T-helper 1 cell treated with Interleukin-12 subunit alpha and Interleukin-12 subunit beta and Interleukin-4 antibody, amounts not matched to agents 30 μg/mL and 1 μg/mL, for 36 hours (primary cell): ENCODE data around the gene SLC38A5.
"Not testable (repeated sequence)": the region's sequence is repeated elsewhere in the genome, so short reads cannot be mapped to it uniquely, and the experiment has no call there.

Experiments
- H3K27ac Mint-ChIP-seq: one replicate; pipeline ENCODE4 v1.8.0; 2021; ENCODE audit warnings: mild to moderate bottlenecking, mixed read lengths
- H3K27me3 Mint-ChIP-seq: one replicate; pipeline ENCODE4 v1.8.0; 2021; ENCODE audit warnings: low read depth, mixed read lengths
- H3K36me3 Mint-ChIP-seq: one replicate; pipeline ENCODE4 v1.8.0; 2021; ENCODE audit warnings: low read depth, mixed read lengths
- H3K4me1 Mint-ChIP-seq: one replicate; pipeline ENCODE4 v1.8.0; 2021; ENCODE audit warnings: low read depth, mixed read lengths
- H3K4me3 Mint-ChIP-seq: one replicate; pipeline ENCODE4 v1.8.0; 2021; ENCODE audit warnings: mild to moderate bottlenecking, moderate library complexity, mixed read lengths
- H3K9me3 Mint-ChIP-seq: one replicate; pipeline ENCODE4 v1.8.0; 2021; ENCODE audit warnings: mixed read lengths

SLC38A5 gene

GRCh38 chrX:48467281-48467761 lies 2.7 kb downstream of the SLC38A5 start:
- Mint-ChIP-seq H3K4me3 (peak overlapping the region; percentile 95), H3K27me3 (no peaks in the 10 kb centered on the region), H3K9me3 (no peaks in the 10 kb centered on the region), H3K27ac (no peak overlapping the region), H3K36me3 (peaks cover 22% of the 10 kb centered on the region), H3K4me1 (peaks cover 33% of the 10 kb centered on the region)

DNA sequence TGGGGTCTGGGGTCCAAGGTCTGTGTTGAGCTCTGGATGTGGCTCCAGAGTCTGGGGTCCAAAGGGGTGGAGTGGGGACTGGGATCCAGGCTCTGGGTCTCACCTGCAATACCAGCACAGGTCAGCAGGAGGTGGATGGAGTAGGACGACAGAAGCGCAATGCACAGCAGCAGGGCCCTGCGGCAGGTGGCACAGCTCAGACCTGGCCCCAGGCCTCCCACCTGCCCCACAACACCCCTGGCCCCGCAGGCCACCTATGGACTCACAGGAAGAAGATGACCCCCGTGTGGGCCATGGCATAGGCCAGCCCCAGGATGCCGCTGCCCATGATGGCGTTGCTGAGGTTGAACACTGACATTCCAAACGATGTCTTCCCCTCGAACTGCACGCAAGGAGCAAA lies 3.4 kb downstream of the SLC38A5 start:
- Mint-ChIP-seq H3K4me1 (peaks cover 33% of the 10 kb centered on the region), H3K9me3 (no peaks in the 10 kb centered on the region), H3K27ac (no peak overlapping the region), H3K36me3 (peaks cover 22% of the 10 kb centered on the region), H3K27me3 (no peaks in the 10 kb centered on the region), H3K4me3 (peak overlapping the region; percentile 74)

DNA sequence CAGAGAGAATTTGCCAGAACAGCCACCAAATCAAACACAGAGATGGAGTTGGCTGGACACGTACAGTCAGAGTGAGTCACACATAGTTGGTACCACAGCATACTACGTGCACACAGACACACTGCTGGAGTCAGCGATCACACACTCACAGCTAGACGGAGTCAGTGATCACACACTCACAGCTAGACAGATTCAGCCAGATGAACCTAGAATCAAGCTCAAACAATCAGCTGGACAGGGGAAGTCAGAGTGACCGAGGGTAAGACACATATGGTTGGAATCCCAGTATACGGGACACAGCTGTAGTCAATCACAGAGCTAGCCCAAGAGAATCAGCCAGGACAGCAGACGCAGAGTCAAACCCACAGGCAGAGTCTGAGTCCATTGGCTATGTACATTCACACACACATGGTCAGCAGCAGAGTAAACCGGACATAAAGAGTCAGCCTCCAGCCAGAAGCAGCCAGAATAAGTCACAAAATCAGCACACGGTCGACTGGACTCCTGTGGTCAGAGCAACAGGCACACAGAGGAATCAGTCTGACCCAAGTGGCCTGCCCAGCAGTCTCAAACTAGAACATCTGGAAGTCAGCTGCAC lies 4.6 kb downstream of the SLC38A5 start:
- H3K9me3 Mint-ChIP-seq = no peaks in the 10 kb centered on the region
- H3K4me3 Mint-ChIP-seq = peak overlapping the region; percentile 21
- H3K27ac Mint-ChIP-seq = peak overlapping the region; percentile 50
- peaks cover 31% of the 10 kb centered on the region for H3K4me1 Mint-ChIP-seq
- H3K36me3 Mint-ChIP-seq = peaks cover 25% of the 10 kb centered on the region
- H3K27me3 Mint-ChIP-seq = no peaks in the 10 kb centered on the region

GRCh38 chrX:48461830-48462229 lies 8.2 kb downstream of the SLC38A5 start:
- no peak overlapping the region for H3K4me3 Mint-ChIP-seq
- H3K27ac Mint-ChIP-seq = no peak overlapping the region

DNA sequence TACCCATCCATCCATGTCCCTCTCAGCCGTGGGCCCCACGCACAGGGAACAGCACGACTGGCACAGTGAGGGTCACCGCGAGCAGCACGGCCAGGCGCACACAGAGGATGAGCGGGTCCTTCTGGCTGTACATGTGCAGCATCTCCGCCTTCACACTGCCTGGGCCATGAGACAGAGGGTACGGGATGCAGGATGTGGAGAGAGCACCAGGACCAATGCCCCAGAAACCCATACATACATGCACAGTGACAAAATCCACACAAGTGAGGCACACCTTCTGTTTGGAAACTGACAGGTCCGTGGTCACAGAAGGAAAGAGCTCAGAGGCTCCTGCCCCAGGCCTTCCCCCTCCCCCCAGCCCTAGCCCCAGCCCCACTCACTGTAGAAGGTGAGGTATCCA lies 9.5 kb downstream of the SLC38A5 start:
- Mint-ChIP-seq H3K27me3 (no peaks in the 10 kb centered on the region), H3K36me3 (peaks cover 25% of the 10 kb centered on the region), H3K9me3 (no peaks in the 10 kb centered on the region), H3K4me1 (peaks cover 12% of the 10 kb centered on the region), H3K4me3 (no peak overlapping the region), H3K27ac (no peak overlapping the region)

More at GRCh38 chrX:48461830-48462229, 8.2 kb downstream of the SLC38A5 start:
- Mint-ChIP-seq H3K27me3 (no peaks in the 10 kb centered on the region), H3K4me1 (peaks cover 17% of the 10 kb centered on the region), H3K36me3 (peaks cover 27% of the 10 kb centered on the region), H3K9me3 (no peaks in the 10 kb centered on the region)

DNA sequence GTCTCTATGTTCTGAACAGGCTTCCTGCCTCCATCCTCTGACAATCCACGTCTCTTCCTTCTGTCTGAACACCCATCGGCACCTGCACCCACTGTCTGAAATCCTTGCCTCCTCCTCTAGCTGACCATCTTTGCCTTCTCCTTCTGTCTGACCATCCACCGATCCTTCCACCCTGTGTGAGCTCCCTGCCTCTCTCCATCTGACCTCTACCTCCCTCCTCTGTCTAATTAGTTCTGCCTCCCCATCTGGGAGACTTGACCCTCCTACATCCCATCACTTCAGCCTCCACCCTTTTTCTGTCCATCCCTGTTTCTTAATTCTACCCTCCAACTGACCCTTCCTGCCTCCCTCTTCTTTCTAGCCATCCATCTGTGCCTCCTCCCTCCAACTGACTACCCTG lies 10.0 kb downstream of the SLC38A5 start:
- Mint-ChIP-seq H3K36me3 (peaks cover 19% of the 10 kb centered on the region), H3K9me3 (no peaks in the 10 kb centered on the region), H3K4me1 (peaks cover 6% of the 10 kb centered on the region), H3K27ac (no peak overlapping the region), H3K4me3 (no peak overlapping the region), H3K27me3 (no peaks in the 10 kb centered on the region)

DNA sequence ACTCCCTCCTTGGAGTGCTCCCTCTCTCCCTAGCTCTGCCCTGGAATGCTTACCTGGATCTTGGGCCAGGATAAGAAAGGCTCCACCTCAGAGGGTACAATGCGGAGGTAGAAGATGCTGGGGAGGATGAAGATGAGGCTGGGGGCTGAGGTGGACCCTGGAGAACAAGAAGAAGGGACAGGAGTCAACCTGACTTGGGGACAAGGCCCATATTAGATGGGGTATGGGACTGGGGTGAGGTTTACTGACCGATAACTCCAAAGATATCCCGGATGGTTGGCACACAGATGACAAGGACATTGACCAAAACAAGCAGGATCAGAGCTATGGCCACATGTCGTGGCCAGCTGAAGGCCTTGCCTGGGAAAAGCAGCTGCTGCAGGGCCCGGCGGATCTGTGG lies 10.6 kb downstream of the SLC38A5 start:
- Mint-ChIP-seq H3K4me1 (peaks cover 5% of the 10 kb centered on the region), H3K36me3 (peaks cover 16% of the 10 kb centered on the region), H3K27ac (no peak overlapping the region)

GRCh38 chrX:48458711-48459110 lies 11.3 kb downstream of the SLC38A5 start:
- H3K27ac Mint-ChIP-seq = no peak overlapping the region
- H3K27me3 Mint-ChIP-seq = no peaks in the 10 kb centered on the region
- no peak overlapping the region for H3K4me3 Mint-ChIP-seq
- H3K36me3 Mint-ChIP-seq = peaks cover 12% of the 10 kb centered on the region
- H3K4me1 Mint-ChIP-seq = no peaks in the 10 kb centered on the region
- no peaks in the 10 kb centered on the region for H3K9me3 Mint-ChIP-seq

More for the DNA sequence above, 10.6 kb downstream of the SLC38A5 start:
- no peaks in the 10 kb centered on the region for H3K27me3 Mint-ChIP-seq
- no peaks in the 10 kb centered on the region for H3K9me3 Mint-ChIP-seq
- no peak overlapping the region for H3K4me3 Mint-ChIP-seq

DNA sequence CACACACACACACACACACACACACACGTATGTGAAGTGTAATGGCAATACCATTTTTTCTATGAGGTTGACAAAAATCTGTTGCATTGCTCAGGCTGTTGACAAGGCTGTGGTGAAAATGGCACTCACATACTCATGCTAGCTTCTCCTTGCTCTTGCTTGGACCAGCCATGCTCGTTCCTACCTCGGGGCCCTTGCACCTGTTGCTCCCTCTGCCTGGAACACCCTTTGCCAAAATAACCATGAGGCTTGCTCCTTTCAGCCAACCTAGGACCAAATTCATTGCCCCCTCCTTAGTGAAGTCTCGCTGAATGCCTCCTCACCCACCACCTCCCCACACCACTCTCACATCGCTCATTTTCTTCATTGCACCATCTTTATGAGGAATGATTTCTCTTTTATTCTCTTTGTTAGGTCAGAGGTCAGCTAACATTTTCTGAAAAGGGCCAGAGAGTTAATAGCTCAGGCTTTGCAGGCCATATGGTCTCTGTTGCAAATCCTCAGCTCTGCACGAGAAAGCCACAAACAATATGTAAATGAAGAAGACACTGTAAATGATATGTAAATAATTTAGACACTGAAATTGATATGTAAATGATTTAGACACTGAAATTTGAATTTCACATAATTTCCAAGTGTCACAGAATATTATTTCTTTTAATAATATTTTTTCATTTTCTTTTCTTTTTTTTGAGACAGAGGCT lies 13.3 kb downstream of the SLC38A5 start:
- Mint-ChIP-seq H3K27ac (no peak overlapping the region), H3K9me3 (no peaks in the 10 kb centered on the region), H3K4me3 (no peak overlapping the region), H3K27me3 (no peaks in the 10 kb centered on the region), H3K4me1 (no peaks in the 10 kb centered on the region), H3K36me3 (peaks cover 12% of the 10 kb centered on the region)

DNA sequence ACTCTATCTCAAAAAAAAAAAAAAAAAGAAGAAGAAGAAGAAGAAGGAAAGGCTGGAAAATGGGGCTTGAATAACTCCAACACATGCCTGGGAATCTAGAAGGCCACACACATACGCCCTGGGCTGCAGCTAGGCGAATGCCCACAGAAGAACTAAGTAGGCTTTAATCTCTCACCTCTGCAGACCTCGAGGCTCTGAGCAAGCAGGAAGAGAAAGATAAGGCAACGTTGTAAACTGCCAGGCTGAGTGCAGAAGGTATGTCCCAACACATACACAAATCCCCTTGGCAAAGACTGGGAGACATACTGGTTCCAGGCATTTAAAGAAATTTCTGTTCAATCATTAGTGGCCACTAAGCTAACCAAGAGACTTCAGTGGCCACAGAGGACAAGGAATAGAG lies 18.4 kb downstream of the SLC38A5 start:
- Mint-ChIP-seq H3K36me3 (no peaks in the 10 kb centered on the region), H3K27me3 (no peaks in the 10 kb centered on the region), H3K9me3 (no peaks in the 10 kb centered on the region), H3K4me3 (no peak overlapping the region), H3K27ac (no peak overlapping the region), H3K4me1 (no peaks in the 10 kb centered on the region)

DNA sequence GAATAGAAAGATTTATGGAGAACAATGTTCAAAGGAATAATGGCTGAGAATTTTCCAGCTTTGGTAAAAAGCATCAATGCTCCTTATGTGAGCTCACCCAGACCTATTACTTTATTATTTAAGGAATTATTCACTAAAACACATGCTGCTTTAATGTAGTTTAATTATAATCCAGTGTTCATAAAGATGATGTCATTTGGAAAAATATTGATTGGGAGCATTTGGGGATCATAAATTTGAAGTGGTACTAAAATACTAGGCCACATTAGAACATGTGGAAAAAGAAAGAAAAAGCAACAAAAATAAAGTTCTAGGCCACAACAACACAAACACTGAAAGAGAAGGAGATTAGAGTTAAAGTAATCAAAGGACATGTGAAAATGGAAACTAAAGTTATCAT lies 20.0 kb downstream of the SLC38A5 start:
- Mint-ChIP-seq H3K27me3 (no peaks in the 10 kb centered on the region), H3K27ac (no peak overlapping the region), H3K36me3 (no peaks in the 10 kb centered on the region), H3K4me1 (no peaks in the 10 kb centered on the region), H3K4me3 (no peak overlapping the region), H3K9me3 (no peaks in the 10 kb centered on the region)

GRCh38 chrX:48447201-48447600 lies 22.9 kb downstream of the SLC38A5 start:
- H3K9me3 Mint-ChIP-seq, H3K4me1 Mint-ChIP-seq, H3K4me3 Mint-ChIP-seq, H3K27me3 Mint-ChIP-seq, H3K27ac Mint-ChIP-seq, H3K36me3 Mint-ChIP-seq: not testable (repeated sequence)

- not testable (repeated sequence) for H3K36me3 Mint-ChIP-seq, H3K4me3 Mint-ChIP-seq, H3K27me3 Mint-ChIP-seq, H3K4me1 Mint-ChIP-seq, H3K27ac Mint-ChIP-seq
- H3K9me3 Mint-ChIP-seq = peaks cover 11% of the 10 kb centered on the region
Observed at GRCh38 chrX:48433713-48434112, 36.3 kb downstream of the SLC38A5 start.

GRCh38 chrX:48430166-48430565 lies 39.9 kb downstream of the SLC38A5 start:
- H3K4me3 Mint-ChIP-seq, H3K27ac Mint-ChIP-seq, H3K36me3 Mint-ChIP-seq, H3K4me1 Mint-ChIP-seq, H3K27me3 Mint-ChIP-seq, H3K9me3 Mint-ChIP-seq: not testable (repeated sequence)

DNA sequence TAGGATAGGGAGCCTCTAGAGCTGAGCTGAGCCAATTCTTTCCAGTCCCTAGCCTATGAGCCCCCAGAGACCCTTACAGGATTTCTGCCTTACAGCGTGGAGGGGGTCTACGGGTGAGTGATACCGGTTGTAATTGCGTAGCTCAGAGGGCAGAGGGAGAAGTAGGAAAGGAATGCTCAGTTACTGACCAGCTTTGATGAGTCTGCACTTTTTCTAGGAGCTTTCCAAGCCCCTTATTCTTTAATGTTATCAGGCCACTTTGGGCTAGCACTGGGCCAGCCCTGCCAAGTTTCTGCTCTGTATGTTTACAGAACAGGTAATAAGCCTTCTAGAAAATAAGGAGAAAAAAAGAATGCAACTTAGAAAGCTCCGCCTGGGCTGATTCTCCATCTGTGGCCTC lies 40.5 kb downstream of the SLC38A5 start:
- not testable (repeated sequence) for H3K4me1 Mint-ChIP-seq, H3K4me3 Mint-ChIP-seq, H3K36me3 Mint-ChIP-seq, H3K9me3 Mint-ChIP-seq, H3K27me3 Mint-ChIP-seq, H3K27ac Mint-ChIP-seq
